ENCODE data around the gene PCDH9.

The PCDH9 gene

DNA sequence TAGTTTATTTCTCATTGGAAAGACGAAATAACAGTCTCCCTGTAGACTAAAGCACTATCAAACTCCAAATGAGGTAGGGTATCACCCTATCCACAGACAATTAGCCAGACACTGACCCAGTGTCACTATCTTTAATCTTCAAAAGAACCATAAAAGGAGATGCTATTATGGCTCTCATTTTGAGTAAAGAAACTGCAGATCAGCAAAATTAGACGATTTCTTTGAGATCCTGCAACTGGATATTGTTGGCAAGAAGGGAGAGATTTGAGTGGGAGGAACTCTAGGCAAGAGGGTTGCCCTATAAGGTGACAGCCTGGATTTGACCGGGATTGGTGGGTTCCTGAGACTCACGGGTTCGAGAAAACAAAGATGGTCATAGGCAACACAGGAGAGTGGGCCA, 71.2 kb downstream of the PCDH9 start:
- no peak for DNase-seq

DNA sequence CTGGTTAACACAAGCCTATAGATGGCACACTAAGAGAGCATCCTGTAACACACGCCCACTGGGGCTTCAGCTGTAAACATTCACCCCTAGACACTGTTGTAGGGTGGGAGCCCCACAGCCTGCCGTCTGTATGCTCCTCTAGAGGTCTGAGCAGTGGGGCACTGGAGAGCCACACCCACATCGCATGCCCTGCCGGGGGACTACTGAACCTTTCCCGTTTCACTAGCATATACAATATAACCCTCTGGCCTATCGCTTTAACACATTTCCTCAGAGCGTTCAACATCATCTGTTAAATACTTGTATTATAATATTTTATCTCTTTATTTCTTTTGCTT, 73.4 kb downstream of the PCDH9 start:
- no peak for DNase-seq

DNA sequence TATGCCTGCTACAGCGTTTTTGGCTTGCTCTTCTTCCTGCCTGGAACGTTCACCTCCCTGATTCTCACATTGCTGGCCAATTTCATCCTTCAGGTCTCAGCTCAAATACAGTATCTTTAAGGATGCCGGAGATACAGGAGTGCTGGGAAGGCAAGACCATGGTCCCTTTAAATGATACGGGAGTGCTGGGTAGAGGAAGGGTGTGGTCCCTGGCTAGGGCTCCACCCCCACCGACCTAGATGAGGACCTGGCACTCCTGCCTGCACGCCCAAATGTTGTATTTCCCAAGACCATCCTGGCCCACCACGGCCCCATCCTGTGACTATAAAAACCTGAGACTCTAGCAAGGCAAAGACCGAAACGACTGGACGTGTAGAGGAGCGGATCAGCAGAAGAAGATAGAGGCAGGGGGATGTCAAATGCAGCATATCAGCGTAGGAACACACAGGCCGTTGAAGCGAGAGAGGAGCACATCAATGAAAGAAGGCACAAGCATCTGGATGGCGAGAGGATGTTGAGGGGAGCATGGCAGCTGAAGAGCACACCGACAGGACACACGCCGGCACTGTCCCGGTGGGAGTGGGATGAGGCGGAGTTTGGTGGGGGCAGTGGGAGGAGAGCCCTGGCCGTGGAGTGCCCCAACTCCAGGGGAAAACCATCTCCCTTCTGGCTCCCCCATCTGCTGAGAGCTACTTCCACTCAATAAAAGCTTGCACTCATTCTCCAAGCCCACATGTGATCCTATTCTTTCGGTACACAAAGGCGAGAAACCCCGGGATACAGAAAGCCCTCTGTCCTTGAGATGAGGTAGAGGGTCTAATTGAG, 74.0 kb downstream of the PCDH9 start:
- DNase-seq: no peak

DNA sequence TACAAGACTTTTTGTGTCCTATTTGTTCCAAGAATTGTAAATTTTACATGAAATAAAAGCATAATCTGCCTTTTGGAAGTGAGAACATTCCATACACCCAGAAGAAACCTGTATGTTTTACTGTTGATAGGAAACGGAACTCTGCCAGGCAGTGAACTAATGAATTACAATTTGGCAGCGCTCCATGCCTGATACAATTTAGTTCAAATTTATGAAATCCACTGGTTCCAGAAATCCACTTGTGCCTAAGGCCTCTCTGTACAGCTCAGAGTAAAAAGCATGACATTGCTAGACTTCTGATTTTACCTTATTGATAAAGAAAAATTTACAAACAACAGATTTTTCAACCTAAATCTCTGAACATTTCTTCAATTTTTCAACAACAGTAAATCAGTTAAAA, 78.1 kb downstream of the PCDH9 start:
- DNase-seq: no peak

DNA sequence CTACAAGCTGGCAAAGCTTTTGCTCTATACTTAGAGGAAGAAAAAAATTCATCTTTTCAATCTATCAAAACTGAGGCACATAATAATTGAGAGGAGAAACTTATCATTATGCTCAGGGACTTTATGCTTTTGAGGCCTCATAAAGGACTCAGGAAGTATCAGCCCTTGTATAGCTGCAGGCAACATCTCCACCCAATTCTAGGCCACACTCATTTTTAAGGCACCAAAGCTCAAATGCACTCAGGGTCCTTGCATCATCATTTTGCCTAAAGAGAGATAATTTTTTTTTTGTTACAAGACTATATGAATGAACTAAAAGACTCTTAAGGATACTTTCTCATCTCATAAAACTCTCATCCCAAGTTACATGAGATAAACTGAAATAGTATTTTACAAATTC, 78.5 kb downstream of the PCDH9 start:
- DNase-seq: no peak

DNA sequence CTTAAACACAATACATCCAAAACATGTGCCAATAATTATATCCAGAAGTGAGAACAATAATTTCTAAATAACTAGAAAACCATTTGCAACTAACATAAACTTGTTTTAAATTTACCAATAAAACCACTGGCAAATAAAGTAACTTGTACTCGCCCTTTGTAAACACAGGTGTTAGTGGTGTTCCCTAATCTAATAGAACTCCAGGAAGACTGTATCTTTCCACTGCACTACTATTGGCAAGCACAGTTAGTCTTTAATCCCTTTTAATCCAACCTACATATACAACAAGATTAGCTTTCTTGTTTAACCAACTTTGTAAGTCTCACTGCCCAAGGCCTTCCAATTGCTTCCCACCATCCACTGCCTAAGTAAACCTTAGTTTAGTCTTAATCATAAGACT, 79.5 kb downstream of the PCDH9 start:
- DNase-seq: no peak

DNA sequence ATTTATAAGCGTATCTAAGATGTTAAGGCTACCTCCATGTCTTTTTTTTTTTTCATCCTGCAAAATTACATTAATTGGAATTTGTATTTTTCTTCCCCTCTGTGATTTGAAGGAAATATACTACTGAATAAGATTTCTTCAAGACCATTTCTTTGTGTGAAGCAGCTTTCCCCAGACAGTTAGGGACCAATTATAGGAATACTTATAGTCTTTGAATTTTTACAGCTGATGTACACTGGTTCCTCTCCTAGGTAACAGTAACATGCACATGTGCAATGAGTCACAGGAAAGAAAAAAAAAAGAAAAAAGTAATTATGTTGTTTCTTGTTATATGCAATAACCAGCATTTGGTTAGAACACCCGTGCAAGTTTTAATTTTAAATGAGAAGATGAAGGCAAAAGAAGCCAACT, 82.0 kb downstream of the PCDH9 start:
- no peak for DNase-seq

DNA sequence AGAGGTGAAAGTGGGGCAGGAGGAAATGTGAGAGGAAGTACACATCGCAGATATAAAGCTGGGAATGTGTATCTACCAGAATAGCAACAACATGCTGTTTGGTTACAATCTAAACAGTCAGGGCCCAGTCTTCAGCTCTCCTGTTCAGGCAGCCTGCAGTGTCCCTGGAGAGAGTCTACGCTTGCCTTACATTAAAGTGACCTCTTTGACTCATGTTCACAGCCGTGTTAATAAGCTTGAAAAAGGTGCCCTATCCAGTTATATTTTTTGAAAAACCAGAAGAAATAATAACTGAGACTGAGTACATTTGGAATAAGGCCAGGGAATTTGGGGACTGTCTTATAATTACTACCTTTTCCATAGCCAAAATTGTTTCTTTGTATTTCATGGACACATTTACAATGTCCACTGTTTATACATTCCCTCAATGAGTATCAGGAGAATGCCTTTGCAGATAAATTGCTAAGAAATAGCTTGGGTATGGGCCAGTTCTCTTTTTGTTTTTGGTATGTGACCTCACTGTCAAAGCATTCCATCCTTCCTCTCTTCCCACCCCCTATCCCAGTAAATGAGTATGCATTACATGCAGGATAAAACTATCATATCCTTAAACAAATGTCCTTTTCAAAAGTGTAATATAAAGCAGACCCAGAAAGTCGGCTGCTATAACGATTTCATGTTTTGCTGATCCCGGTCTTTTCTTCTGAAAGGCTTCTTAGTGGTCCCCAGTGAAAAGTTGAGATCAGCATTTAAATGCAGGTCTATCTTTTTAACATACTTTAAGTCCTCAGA, 82.6 kb downstream of the PCDH9 start:
- no peak for DNase-seq

DNA sequence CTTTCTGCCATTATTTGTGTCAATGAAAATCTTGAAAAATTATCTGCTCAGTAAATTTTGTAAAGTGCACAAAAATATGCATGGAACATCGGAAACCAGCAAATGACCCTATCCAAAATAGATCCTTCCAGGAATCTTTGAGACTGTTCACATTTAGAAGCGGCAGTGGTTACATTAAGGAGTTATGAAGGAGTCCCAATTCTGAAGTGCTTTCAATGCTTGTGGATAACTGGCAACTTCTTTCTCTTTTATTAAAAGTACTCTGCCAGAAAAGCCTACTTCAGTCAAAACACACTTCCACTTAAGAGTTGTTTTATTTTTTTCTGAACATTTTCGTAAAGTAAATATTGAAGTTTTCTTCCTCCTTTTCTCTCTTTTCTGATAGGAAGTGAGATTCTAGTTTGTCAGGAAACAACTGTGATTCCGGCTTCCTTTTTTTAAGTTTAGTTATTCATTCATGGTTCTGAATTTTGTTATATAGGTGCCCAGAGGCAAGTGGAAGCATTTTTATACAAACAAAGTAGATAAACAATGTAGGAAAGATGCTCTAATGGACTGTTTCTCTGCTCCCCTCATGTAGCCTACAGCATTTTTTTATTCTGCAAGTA, 83.5 kb downstream of the PCDH9 start:
- DNase-seq: no peak

DNA sequence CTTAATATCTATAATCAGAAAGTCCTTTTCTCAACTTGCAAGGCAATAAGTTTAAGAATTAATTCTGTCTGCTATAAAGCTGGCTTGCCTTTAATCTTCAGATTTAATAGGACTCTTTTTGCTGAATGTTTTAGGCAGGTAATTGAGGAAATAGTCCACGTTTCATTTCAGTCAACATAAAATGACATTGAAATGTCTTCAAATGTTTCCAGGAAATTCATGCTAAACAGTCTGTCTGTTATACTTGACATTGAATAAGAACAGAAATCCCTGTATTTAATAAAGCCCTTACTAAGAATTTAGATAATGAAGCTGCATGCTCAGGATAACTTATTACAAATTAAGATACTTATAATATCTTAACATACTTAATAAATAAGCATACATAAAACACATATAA, 84.2 kb downstream of the PCDH9 start:
- no peak for DNase-seq

DNA sequence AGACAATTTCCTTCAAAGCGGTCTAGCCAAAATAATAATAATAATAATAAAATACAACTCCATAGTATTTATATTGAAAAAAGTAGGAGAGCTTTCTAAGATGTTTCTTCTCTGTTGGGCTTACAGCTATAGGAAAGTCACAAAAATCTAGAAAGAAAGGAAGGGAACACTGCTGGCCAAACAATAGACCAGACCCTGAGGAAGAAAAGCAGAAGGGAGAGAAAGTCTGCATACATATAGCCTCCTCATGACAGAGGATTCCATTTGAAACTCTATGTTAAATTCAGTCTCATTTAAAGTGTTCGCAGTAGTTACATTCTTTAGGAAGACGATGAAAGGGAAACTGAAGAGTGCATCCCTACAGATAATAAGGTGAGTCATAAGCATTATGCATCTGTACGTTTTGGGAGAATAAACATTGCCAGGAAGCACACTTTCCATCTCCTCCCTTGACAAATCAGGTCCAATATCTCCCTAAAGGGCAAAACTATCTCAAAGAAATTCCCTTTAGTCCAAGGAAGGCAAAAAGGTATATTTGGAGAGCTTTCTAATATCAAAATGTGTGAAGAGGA, 86.5 kb downstream of the PCDH9 start:
- DNase-seq: no peak

DNA sequence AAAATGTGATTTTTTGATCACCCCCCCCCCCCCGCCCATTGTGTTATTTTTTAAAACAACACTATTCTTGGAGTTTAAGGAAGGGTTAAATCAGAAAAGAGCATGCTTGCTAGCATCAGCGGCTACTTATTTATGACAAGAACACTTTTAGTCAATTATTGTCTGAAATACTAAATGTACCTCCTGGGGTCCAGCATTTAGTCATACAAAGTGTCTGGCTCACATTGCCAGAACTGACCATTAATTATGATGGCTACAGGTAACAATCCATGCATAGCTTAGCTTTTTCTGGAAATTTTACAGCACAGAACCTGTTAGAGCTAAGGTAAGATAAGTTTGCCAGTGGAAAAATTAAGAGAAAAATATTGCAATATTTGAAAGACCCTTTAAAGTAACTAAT, 90.1 kb downstream of the PCDH9 start:
- no peak for DNase-seq

DNA sequence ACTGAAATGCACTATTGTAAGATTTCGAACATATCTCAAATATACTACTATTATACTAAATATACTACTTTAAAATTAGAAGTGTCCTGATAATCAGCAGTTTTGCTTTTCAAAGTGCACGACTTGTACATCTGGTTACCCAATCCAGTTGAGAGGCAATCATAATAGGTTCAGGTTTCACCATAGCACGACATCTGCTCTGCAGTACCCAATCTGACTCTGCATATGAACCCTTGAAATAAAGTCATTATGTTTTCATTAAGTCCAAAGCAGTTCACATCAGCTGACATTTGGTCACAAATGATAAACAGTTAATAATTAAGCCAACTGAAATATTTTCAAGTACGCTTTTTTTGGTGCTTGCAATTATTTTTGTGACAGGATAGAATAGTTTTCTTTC, 90.6 kb downstream of the PCDH9 start:
- DNase-seq: peak; percentile 71

DNA sequence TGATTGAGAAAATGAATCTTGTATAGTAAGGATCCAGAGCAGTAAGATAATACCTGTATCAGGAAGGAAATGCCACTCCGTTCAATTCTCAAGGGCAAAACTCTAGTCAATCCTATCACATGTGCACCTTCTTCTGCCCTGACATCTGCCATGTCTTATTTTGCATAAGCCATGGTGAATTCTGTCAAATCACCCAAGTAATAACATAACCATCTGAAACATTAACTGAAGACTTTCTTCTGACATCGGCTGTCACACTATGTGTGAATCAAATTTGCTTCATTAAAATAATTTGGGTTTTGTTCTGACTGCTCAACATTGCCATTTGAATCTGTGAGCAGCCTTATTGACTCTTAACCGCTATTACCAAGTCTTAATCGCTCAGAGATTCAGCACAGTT, 91.2 kb downstream of the PCDH9 start:
- DNase-seq: peak; percentile 59

DNA sequence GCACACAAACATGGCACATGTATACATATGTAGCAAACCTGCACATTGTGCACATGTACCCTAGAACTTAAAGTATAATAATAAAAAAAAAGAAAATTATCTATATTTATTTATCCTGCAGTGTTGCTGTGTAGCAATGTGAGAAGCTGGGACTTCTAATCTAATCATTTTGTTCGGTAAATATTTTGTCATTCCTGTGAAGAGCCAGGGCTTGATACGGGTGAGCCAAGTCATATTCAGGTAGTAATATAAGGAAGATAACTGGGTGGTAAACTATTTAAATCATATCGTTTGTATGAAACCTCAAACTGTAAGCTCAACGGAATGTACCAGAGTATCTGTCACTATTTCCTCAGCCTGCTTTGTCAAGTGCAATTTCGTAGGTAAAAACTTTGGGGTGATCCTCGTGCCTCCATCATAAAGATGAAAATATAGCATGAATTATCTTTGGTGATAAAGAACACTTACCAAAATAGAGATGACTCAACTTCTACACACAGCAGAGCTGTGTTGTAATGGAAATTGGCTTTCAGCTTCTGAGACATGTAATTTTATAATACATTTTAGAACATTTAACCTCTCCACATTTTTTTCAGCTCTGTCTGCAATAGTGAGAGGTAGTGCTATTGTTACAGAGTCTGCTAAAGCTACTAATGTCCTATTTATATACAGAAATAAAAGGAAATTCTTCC, 92.9 kb downstream of the PCDH9 start:
- DNase-seq: no peak

DNA sequence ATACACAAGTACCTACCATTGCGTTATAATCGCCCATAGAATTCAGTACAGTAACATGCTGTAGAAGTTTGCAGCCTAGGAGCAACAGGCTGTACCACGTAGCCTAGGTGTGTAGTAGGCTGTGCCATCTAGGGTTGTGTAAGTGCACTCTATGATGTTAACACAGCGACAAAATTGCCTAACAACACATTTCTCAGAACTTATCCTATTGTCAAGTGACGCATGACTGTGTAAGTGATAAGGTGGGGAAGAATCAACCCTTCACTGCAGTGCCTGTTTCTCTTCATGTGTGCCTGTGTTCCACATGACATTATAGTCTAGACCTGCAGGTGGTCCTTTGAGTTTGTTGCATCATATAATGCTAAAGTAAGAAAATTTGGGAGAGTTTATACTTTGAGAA, 94.0 kb downstream of the PCDH9 start:
- DNase-seq: no peak

DNA sequence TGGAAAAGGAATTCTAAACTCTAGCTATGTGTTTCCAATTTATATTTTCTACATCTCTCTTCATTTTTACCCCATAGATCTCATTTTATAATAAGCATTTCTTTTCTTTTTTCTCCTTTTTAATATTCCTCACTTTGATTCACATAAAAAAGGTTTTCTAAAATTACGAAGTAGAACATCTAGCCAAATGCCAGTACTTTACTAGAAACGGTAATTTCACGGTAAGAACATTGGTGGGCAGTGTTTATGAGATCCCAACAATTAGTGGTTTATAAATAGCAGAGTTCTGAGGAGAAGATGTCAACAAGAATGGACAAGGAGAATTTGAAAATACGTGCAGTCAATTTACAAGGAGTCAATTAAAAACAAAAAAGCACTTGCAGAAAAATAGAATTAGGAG, 94.8 kb downstream of the PCDH9 start:
- DNase-seq: no peak

DNA sequence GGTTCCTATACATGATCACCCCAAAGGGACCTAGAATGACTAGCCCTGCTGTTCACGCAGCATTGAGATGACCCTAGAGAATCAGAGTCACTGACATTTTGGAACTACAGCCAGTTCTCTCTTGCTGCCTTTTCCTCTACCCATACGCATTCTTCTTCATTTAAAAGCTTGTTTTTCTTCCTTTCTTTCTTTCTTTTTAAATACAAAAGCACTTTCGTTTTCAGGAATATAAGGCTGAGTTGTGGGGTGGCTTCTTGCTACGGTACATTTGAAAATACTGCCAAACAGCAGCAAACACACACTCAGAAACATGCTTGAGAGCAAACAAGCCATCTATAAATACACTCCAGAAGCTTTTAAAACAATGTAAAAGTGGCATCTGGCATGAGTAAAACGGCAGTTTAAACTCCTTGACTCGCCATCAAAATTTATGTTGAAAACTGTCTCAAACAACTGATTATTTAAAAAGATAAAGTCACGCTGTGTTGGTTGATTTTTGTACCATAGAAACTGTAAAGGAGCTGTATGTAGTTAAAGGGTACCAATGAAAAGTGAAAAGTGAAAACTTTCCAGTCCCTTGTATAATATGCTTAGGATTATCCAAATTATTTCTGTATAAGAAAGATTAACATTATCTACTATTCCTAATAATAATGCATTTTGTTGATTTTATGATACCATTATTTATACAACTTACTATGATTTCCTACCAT, 95.6 kb downstream of the PCDH9 start:
- no peak for DNase-seq

DNA sequence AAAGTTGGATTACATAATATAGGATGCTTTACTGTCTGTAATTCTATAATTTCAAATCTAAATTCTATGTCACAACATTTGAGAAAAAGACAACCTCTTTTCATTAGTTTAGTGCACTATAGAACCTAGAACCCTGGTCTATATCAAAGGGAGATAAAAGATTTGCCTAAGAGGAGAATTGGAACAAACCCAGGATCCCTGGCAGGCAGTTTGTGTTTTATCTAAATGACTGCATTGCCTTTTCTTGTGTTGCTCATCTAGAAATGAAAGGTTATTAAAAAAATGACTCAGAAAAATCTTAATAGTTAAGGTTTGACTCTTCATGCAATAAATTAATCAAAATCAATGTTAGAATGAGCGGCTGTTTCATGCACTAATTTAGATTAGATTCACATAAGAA, 96.7 kb downstream of the PCDH9 start:
- DNase-seq: no peak

DNA sequence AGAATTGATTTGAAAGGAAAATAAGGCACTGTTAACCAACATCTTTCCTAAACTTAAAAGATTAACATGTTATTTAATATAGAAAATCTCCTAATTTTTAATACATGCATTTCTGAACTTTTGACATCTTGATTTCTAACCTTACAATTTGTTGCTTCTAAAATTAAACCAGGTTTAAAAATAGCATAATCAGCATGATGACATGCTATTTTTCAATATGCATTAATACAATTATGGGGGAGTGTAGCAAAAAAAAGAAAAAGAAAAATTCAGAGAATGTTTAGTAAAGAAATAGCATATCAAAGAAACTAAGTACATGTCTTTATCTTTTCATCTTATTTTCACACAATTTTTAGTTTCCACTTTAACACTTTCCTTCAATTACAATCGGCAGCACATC, 98.7 kb downstream of the PCDH9 start:
- no peak for DNase-seq

DNA sequence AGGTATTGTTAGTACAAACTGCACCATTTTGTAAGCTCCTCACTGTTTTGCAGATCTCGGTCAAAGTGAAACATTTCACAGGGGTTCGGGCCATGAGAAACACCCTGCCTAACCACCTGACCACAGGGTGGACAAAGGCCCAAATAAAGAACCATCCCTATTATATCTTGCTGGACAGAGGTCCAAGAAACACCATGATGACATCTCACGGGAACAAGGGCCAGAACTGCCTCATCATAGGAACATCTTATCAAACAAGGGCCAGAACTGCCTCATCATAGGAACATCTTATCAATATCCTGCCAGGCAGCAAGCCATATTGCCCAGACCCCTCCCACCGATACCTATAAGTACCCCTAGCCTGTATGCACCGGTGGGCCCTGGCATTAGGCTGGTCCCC, 99.7 kb downstream of the PCDH9 start:
- no peak for DNase-seq

DNA sequence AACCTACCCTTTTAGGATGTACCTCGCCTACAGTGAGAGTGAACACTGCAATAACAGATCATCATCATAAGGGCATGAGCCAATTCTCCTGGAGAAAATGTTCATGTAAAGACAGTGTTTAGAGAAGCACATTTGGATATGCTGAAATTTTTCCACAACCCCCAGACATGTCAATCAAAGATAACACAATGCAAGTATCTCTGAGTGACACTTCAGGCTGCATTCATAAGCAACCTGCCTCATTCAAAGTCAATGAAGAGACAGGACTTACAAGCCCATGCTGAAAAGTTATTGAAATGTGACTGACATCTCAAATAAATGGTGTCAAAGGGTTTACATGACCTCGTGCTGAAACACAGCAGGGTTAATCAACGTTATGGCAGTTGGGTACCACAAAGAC, 102.0 kb downstream of the PCDH9 start:
- DNase-seq: no peak

DNA sequence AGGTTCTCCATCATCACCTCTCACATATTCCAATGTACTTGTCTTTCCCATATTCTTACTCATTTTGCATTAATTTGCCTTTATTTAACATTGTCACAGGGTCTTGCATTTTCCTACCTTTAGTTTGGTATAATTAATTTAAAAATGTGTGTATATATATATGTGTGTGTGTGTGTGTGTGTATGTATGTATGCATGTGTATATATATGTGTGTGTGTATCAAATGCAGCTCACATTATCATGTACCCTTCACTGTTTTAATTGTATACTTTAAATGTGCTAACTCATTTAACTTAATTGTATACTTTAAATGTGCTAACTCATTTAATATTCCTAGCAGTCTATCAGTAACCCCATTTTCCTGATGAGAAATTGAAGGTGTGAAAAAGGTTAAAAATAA, 104.5 kb downstream of the PCDH9 start:
- no peak for DNase-seq

Data from NCI-H2171 (cell line).